ENCODE data around the gene CERS4.
"Not testable (repeated sequence)": the region's sequence is repeated elsewhere in the genome, so short reads cannot be mapped to it uniquely, and the experiment has no call there.

Gene CERS4

DNA sequence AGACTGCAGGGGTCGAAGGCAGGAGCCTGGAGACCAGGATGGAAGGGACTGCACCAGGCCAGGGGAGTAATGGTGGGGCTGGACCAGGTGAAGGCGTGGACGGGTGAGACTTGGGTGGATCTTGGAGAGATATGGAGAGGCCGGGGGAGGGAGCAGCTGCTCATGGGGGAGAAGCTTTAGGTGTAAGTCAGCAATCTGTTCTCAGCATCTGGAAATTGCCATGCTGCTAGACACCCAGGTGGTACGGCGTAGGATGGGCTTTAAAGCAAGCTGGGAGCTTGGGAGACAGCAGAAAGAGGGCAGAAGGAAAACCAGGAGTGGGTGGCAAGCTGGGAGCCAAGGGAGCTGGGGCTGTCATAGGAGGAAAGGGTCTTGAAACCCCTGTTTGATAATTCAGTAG is 3.0 kb downstream of the CERS4 start:
- TF ChIP-seq CTCF (IDR thresholded peaks at IDR 0.05; ENCODE audit: low read length, missing control alignments): no peak
- H3K4me3 ChIP-seq (replicated peaks; ENCODE audit: low read depth, low read length): no peak overlapping the region
- no peak for DNase-seq (ENCODE audit: low read depth)

DNA sequence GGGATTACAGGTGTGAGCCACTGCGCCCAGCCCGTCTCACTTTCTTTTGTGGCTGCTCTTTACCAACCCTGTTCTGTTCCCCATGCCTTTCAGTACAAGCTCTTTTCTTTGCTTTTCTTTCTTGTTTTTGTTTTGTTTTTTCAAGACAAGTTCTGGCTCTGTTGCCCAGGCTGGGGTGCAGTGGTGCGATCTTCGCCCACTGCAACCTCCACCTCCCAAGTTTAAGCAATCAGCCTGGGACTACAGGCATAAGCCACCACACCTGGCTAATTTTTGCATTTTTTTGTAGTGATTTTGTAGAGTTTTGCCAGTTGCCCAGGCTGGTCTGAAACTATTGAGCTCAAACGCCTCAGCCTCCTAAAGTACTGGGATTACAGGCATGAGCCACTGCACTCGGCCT is 3.7 kb downstream of the CERS4 start:
- DNase-seq (ENCODE audit: low read depth): no peak
- TF ChIP-seq CTCF (IDR thresholded peaks at IDR 0.05; ENCODE audit: low read length, missing control alignments): no peak

DNA sequence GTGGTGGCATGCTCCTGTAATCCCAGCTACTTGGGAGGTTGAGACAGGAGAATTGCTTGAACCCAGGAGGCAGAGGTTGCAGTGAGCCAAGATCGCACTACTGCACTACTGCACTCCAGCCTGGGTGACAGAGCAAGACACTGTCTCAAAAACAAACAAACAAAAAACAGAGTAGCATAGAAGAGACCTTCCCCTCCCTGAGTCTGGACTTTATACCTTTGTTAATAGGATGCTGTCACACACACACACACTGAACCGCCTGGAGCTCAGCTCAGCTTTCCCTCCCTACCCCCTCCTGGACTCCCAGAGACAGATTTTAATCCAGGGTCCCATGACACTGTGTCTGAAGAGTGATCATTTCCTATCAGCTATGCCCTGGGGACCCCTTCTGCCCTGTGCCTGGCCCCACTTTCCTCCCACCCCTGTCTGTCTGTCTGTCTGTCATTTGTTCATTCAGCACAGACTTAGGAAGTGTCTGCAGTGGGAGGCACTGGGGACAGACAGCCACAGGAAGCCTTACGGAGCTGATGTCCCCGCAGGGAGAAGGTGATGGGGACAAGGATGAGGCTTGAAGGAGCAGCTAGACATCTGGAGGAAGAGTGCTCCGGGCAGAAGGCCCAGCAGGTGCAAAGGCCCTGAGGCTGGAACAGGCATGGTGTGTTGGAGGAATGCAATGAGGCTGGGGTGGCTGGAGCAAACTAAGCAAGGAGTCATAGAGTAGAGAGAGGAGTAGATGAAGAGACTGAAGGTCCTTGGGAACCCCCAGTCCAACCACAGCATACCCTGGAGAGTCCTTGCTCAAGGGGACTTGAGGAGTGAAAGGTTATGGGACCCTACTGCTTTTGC is 4.9 kb downstream of the CERS4 start:
- TF ChIP-seq CTCF (IDR thresholded peaks at IDR 0.05; ENCODE audit: low read length, missing control alignments): no peak
- no peak for DNase-seq (ENCODE audit: low read depth)
- H3K4me3 ChIP-seq (replicated peaks; ENCODE audit: low read depth, low read length): no peak overlapping the region

More for the DNA sequence above, 3.7 kb downstream of the CERS4 start:
- H3K4me3 ChIP-seq (replicated peaks; ENCODE audit: low read depth, low read length): no peak overlapping the region

- DNase-seq (ENCODE audit: low read depth): no peak
- no peak overlapping the region for H3K4me3 ChIP-seq (replicated peaks; ENCODE audit: low read depth, low read length)
- TF ChIP-seq CTCF (IDR thresholded peaks at IDR 0.05; ENCODE audit: low read length, missing control alignments): no peak
Measured at GRCh38 chr19:8214802-8215201, 5.6 kb downstream of the CERS4 start.

GRCh38 chr19:8215783-8216182 is 6.6 kb downstream of the CERS4 start:
- DNase-seq (ENCODE audit: low read depth): no peak
- H3K4me3 ChIP-seq (replicated peaks; ENCODE audit: low read depth, low read length): no peak overlapping the region
- no peak for TF ChIP-seq CTCF (IDR thresholded peaks at IDR 0.05; ENCODE audit: low read length, missing control alignments)

DNA sequence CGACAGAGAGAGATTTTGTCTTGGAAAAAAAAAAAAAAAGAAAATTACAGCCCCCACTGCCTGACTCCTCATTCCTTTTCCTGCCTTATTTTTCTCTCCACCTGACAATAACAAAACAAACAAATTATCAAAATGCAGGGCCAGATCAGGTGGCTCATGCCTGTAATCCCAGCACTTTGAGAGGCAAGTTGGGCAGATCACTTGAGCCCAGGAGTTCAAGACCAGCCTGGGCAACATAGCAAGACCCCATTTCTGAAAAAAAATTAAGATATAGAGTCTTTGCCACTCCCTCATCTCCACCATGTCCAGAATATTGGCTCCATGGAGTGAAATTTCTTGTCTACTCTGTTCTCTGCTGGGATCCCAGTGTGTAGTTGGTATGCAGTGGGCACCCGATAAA is 7.2 kb downstream of the CERS4 start:
- TF ChIP-seq CTCF (IDR thresholded peaks at IDR 0.05; ENCODE audit: low read length, missing control alignments): no peak
- H3K4me3 ChIP-seq (replicated peaks; ENCODE audit: low read depth, low read length): no peak overlapping the region
- no peak for DNase-seq (ENCODE audit: low read depth)

GRCh38 chr19:8218127-8218526 is 9.0 kb downstream of the CERS4 start:
- DNase-seq (ENCODE audit: low read depth): not testable (repeated sequence)

More at GRCh38 chr19:8218127-8218526, 9.0 kb downstream of the CERS4 start:
- H3K4me3 ChIP-seq (replicated peaks; ENCODE audit: low read depth, low read length): not testable (repeated sequence)

Data from fibroblast of pulmonary artery (primary cell).